Ovary (tissue), 3 donors: ENCODE results near the gene BSPRY.
A peak's percentile ranks its signal among the peaks of the same experiment; 100 is the strongest.

ENCODE experiments used
- POLR2A ChIP-seq: fragments of 450-650 bp; IDR thresholded peaks from one replicate; pipeline ENCODE4 v1.6.1; 2017; ENCODE audit warnings: antibody characterized with exemption, mild to moderate bottlenecking, moderate library complexity
- TF ChIP-seq, protein P1 (sequence below), 3 donors: fragments of 450-650 bp in 2 of 3; fragments of 200-600 bp in 1 of 3; IDR thresholded peaks; one replicate each; pipeline versions ENCODE4 v1.5.1 to v1.8.0; 2016 to 2022; ENCODE audit warnings: antibody characterized with exemption in 3 of 3, mild to moderate bottlenecking in 1 of 3
- donor health status: DM: no; HTN: no; CAD: no.

DNA sequence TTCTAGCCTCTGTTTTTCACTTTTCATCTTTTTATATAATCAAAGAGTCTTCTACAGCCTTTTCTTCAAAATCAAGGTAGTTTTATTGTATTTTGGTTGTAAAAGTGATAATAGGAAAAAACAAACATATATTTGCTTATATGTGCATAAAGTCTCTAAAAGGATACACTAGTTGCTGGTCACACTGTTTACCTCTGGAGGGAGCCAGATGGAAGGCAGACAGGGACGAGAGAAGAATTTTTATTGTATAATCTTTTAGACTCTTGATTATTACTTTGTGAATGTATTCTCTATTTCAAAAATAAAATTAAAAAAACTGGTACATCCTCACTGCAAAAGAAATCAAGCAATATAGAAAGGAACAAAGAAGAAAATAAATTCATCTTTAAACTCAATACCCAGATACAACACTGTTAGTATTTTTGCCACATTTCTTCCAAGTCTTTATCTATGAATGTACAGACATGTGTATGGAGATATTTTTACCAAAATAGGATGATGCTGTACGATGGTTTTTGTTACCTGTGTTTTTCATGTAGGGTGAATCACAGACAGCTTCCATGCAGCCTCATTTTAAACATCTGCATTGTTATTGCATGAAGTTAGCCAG lies 40.0 kb upstream of the BSPRY start:
- no peak for TF ChIP-seq POLR2A
- TF ChIP-seq, protein P1, sequence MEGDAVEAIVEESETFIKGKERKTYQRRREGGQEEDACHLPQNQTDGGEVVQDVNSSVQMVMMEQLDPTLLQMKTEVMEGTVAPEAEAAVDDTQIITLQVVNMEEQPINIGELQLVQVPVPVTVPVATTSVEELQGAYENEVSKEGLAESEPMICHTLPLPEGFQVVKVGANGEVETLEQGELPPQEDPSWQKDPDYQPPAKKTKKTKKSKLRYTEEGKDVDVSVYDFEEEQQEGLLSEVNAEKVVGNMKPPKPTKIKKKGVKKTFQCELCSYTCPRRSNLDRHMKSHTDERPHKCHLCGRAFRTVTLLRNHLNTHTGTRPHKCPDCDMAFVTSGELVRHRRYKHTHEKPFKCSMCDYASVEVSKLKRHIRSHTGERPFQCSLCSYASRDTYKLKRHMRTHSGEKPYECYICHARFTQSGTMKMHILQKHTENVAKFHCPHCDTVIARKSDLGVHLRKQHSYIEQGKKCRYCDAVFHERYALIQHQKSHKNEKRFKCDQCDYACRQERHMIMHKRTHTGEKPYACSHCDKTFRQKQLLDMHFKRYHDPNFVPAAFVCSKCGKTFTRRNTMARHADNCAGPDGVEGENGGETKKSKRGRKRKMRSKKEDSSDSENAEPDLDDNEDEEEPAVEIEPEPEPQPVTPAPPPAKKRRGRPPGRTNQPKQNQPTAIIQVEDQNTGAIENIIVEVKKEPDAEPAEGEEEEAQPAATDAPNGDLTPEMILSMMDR (IDR thresholded peaks at IDR 0.05), result peak in 2 of 3 donors; percentile 18 to 42
